NOMO-1 treated with DMSO at 0.1 percent for 48 hours (cell line): ENCODE measurements around the gene BATF3.

Source experiments
- DNase-seq: peaks from one replicate; lab custom pipeline; 2025; ENCODE audit not compliant: unreplicated experiment; lab: John Stamatoyannopoulos, UW

The BATF3 gene

DNA sequence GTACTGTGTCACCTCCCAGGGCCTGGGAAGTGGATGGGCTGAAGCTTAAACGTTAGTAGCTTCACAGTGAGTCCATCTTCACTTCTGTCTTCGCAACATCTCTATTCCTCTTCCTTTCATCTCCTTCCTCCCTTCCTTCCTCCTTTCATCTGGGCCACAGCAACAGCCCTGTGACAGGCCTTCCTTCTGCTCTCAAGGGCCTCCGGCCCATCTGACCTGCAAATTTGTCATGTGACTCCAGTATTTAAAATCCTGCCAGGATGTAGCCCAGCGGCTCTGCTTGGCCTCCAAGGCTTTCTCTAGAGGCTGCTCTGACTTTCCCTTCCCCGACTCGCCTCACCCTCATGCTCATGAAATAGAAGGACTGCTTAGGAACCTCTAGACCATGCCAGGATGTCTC lies 10.9 kb upstream of the BATF3 start:
- DNase-seq = no peak

GRCh38 chr1:212703991-212704564 lies 4.4 kb upstream of the BATF3 start:
- no peak for DNase-seq

DNA sequence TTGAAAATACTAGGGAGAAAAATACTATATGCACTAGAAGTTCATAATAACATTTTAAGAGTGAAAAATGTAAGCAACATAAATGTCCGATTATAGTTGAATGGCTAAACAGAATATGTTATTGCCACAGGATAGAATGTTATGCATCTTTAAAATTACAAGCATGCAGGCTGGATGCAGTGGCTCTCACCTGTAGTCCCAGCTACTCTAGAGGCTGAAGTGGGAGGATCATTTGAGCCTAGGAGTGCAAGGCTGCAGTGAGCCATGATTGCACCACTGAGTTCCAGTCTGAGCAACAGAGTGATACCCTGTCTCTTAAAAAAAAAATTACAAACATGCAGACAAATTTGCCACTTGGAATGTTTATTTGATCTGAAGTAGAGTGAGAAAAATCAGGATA lies 3.0 kb upstream of the BATF3 start:
- DNase-seq = no peak

- DNase-seq = no peak
Observed at GRCh38 chr1:212701910-212702309, 2.3 kb upstream of the BATF3 start.

DNA sequence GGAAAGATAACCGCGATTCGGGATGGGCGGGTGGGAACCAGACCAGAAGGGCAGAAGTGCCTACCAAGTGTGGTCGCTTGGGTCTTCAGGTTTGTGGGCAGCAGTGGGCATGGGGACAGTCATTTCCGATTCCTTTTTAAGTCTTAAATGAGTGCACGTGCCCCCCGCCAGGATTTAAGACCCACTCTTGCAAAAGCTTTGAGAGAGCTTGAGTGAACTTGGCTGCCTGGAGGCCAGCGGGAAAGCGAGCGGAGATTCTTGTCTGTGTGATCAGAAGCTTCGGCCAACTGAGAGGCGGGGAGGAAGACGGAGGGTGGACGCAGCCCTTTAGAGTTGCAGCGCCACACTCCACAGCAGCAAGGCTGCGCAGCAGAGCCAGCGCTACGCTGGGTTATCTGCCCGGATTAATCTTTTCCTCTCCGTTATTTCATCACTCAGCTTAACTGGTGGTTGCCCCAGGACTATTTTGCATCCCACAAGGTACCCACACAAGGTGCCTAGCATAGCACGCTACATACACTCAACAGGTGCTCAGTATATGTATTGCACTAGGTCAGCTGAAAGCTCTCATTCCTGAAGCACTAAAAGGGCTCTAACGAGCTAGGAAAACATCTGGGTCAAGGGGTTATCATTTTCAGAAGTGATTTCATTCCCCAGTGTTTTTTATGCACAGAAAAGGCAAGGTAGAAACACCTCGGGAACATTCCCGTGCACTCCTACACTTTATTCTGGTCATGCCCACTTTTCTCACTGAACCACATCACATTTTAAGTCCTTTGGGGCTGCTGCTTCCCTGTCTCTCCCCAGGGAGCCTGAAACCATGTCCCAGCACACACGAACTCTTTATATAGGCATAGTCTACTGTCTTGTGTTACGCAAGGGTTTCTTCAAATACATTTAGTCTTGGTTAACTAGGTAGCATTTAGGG lies 1.5 kb upstream of the BATF3 start:
- no peak for DNase-seq

DNA sequence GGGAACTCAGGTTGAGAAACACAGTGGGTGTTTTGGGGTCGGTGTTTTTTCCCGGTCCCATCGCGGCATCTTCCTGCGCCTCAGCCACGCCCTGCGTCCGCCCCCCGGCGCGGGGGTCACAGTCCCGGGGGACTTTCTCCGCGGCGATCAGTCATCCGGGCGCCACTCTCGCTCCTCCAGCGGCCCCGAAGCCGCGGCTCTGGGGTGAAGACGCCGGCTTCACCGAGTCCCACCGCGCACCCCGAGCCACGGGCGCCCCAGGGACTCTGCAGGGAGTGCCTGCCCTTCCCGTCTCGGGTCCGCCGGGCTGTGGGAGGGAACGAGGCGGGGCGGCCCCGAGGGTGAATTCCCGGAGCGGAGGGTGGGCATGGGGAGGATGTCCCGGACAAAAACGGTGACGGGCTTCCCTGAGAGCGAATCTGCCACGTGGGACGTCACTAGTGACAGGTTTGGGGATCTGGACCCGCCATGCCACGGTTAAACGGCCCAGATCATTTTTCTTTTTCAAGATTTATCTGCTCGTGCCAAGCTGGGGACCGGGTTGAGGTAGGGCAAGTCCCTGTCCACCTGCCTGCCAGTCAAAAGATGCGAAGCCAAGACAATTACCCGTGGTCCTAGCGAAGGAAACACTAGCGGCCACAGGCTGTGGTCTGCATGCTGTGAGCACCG lies 717 bp upstream of the BATF3 start:
- no peak for DNase-seq

DNA sequence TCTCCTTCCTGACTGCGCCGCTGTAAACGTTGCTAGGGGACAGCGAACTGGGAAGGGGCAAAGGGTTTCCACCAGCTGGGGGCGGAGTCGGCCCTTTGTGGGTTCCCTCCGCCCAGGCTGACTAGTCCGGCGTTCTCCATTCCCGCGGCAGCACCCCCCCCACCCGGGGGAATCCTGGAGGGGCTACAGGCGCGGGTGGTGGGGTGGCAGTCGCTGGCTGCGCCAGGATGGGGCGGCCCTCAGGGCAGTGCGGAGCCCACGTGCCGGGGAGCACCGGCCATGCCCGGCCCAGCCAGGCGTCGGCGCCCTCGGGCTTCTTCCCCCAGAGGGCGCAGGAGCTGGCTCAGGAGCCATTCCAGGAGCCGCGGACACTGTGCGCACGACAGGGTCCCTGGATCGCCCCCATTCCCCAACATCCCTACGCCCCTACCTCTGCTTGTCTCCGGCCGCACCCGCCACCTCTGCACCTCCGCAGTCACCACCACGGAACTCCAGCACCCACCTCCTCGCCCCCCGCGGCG lies 476 bp downstream of the BATF3 start:
- no peak for DNase-seq

DNA sequence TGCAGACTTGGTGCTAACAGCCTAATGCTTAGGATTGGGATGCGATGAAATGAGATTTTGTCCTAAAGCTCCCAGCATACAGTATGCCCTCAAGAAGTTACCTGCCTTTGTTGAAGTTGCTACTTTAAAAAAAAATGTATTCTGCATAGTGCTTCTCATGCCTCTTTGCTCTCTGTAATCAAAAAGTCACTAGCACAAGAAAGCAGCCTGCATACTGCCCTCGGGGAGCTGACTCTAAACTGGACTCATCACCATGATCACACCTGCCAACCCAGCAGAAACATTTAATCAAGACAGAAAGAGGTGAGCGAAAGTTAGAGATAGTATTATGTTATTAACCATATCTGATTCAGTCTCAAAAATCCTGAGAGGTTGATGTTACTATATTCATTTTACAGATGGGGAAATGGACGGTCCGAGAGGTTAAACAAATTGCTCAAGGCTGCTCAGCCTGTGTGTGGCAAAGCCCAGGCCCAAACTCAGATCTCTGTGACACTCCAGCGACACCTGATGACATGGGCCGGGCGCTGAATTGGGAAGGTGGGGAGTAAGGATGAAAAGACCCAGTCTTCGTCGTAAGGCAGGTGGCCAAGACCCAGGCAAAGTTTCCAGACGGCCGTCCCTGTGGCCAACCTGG lies 1.1 kb downstream of the BATF3 start:
- DNase-seq = no peak

DNA sequence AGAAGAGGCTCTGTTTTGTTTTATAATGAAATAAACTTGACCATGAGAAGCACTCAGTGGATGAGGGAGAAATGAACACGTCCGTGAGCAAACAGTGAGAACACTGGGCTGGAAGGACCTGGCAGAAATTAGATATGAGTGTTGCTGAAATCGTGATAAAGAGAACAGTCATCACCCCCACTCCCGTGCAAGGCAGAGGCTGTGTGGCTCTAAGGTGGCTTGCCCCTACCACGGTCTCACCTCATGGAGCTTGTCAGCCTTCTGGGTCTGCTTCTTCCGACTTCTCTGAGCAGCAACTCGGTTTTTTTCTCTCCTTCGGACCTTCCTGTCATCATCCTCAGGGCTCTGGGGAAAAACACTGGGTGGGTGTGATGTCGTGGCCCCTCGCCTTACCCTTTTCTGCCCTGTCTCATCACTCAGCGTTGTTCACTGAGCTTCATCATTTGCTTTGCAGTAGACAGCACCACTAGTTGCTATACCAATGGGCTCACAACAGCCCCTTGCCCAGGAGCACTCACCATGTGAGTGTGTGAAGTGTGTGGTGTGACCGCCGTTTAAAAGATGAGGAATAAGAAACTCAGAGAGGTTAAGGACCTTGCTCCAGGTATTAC lies 2.8 kb downstream of the BATF3 start:
- no peak for DNase-seq

- no peak for DNase-seq
Observed at GRCh38 chr1:212692774-212693644, 6.6 kb downstream of the BATF3 start.

DNA sequence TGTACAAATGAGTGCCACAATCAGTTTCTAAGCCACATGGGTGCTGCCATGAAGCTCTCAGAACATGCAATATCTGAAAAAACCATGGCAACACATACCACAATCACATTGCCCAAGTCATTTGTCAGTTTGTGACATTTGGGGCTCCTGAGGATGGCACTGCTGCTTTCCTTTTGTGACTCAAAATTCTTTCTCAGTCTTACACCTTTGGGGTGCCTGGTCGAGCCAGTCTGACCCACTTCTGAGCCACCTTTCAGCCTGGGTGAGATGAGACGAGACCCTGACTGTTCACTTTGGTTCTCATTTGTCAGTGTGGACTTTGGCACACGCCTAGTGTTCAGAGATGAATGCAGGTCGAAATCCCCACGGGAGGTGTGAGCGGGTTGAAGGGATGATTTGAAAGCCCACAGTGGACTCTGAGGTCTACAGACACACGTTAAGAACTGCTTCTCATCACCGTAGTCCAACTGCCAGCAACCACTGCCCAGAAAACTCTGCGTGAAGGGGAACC lies 8.0 kb downstream of the BATF3 start:
- no peak for DNase-seq

GRCh38 chr1:212690816-212691403 lies 8.7 kb downstream of the BATF3 start:
- DNase-seq = no peak

DNA sequence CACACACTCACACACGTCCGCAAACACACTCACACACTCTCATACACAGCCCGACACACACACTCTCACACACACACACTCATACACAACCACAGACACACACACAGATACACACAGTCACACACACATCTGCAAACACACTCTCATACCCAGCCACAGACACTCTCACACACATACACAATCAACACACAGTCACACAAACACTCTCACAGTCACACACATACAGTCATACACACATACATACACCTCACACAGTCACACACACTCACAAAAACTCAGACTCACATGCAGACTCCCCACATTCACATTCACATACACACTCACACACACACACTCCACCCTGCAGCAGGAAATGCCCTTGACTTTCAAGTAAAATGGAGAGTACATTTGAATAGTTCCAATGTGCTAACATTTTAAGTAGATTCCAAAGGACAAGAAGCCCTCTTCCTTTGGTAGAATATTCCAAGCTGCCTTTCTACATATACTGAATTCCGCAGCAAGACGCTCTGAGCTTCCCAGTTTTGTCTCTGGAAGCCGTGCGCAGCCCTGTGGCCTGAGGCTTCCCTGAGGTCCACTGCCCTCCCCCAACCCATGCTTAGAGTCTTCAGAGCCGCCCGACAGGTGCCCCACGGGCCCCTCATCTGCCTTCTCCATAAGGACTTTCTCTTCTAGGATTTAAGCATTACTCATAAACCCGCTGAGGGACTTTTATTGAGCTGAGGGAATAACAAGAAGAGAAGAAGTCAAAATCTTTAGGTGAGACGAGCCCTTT lies 9.7 kb downstream of the BATF3 start:
- DNase-seq = no peak

GRCh38 chr1:212689196-212689725 lies 10.4 kb downstream of the BATF3 start:
- no peak for DNase-seq

DNA sequence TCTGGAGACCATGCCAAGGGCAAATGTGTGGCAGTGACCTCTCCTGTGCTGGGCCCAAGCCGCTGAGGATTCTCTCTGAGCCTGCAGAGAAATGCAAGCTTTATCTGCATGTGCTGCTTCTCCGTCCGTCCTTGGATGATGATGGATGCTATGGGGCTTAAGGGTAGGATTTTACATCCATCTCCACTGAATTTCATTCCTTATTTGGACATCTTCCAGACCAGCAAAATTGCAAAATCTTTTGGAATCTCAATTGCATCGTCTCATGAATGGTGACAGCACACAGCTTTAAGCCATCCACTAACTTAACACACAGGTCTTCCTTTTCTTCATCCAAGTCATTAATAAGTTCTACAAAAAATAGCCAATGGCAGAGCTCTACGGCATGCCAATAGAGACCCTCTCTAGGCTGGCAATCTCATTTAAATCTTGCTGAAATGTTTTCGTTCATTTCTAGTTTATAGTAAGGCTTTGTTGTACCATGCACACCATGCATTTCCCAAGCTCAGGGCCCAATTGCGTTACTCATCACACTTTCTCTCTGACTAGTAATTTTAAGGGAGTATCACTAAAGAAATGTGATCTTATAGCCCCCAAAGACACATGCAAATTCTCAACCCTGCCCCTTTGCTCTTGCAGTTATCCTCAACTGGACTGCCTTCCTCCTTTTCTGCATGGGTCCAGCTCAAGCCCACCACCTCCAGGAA lies 11.1 kb downstream of the BATF3 start:
- DNase-seq = no peak

DNA sequence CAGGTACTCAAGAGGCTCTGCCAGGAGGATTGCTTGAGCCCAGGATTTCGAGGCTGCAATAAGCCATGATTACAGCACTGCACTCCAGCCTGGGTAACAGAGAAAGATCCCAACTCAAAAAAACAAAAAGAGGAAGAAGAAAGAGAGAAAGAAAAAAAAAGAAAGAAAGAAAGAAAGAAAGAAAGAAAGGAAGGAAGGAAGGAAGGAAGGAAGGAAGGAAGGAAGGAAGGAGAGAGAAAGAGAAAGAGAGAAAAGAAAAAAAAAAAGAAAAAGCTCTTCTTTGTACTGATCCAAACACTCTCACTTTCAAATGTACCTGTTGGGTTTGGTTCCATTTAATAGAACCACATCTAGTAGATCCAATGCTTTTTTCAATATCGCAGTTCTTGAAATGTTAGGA lies 11.8 kb downstream of the BATF3 start:
- no peak for DNase-seq

GRCh38 chr1:212686591-212686990 lies 13.0 kb downstream of the BATF3 start:
- DNase-seq = no peak

DNA sequence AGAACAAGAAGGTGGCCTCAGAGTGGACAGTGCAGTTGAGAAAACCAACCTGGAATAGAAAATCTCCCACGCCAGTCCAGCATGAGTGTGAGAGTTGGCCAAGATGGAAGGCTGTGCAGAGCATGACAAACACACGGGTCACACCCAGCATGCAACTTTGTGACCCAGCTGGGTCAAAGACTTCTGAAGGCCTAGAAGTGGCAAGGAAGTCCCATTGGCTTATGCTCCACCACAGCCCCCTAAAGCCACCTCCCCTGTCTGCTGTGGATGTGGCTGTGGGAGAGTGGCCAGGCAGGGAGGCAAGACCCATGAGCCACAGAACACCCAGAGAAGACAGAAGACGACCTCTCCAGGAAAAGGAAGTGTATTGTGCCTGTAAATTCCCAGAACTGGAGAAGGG lies 13.6 kb downstream of the BATF3 start:
- DNase-seq = no peak
